ENCODE measurements around the gene FLOT1. TPM values are rescaled to one million over a fixed set of nuclear protein-coding genes. Genes with fewer than 3 reads are reported as not detected.

Gene FLOT1
- total RNA-seq, 1 experiment from 2014 or later, result 111 TPM

GRCh38 chr6:30688569-30688968 is 53.9 kb downstream of the FLOT1 start:
- Histone ChIP-seq H3K56ac (ENCODE audit: insufficient read length, low read depth, low read length) (no peak overlapping the region), H3K4me2 (ENCODE audit: insufficient read depth, insufficient read length, low read length) (no peak overlapping the region)

More at GRCh38 chr6:30688569-30688968, 53.9 kb downstream of the FLOT1 start:
- no peak overlapping the region for H4K5ac ChIP-seq (ENCODE audit: insufficient read length, low read depth, low read length)
- H3K79me1 ChIP-seq (ENCODE audit: insufficient read depth, low read depth, low read length, poor library complexity, severe bottlenecking), result no peaks in the 10 kb centered on the region
- H3K4me1 Mint-ChIP-seq, result peaks cover 56 to 61% of the 10 kb centered on the region in 2 experiments
- no peak overlapping the region for H2BK120ac ChIP-seq (ENCODE audit: low read depth, low read length, poor library complexity, severe bottlenecking)
- H3K4me3 Mint-ChIP-seq, result peak overlapping the region in 1 of 2 experiments; percentile 88; a peak in 4 of 5 replicates
- no CpG with 5 or more reads among the region's 9 CpGs for WGBS (ENCODE audit: extremely low coverage, insufficient read length, low lambda C conversion rate)
- no peak overlapping the region for H2BK20ac ChIP-seq (ENCODE audit: low read depth, low read length, poor library complexity, severe bottlenecking)
- no peak overlapping the region for H3K23ac ChIP-seq (ENCODE audit: insufficient read length, low read depth, low read length)
- H3K27me3 Mint-ChIP-seq (ENCODE audit: low read depth), result peaks cover 3% of the 10 kb centered on the region; the same call in 1 of the 2 replicates
- H4K91ac ChIP-seq (ENCODE audit: insufficient read length, low read depth, low read length), result no peak overlapping the region
- no peak overlapping the region for H2AK5ac ChIP-seq (ENCODE audit: insufficient read length, low read length)
- no peak overlapping the region for H3T11ph ChIP-seq (ENCODE audit: low read length)
- peaks cover 2% of the 10 kb centered on the region; the same call in 1 of the 2 replicates for H3K79me2 ChIP-seq (ENCODE audit: insufficient read depth, low read length)
- H3K9me3 ChIP-seq (ENCODE audit: control insufficient read depth, low read depth, low read length), result no peaks in the 10 kb centered on the region
- no peaks in the 10 kb centered on the region for H3K27me3 ChIP-seq (ENCODE audit: insufficient read depth, low read length)
- DNase-seq, result no peak
- no peak overlapping the region for H3K18ac ChIP-seq (ENCODE audit: insufficient read length, low read depth, low read length)
- H2BK12ac ChIP-seq (ENCODE audit: insufficient read length, low read depth, low read length), result no peak overlapping the region
- TF ChIP-seq CTCF (conservative IDR thresholded peaks at IDR 0.05), result no peak
- H3K4ac ChIP-seq (ENCODE audit: low read depth, low read length), result no peak overlapping the region
- H3K23me2 ChIP-seq (ENCODE audit: insufficient read length, low read depth, low read length, poor library complexity, severe bottlenecking), result peaks cover 29% of the 10 kb centered on the region
- H3K9me3 Mint-ChIP-seq, result no peaks in the 10 kb centered on the region
- H3K27ac ChIP-seq (ENCODE audit: insufficient read length, low read depth, low read length), result no peak overlapping the region
- no peak overlapping the region for H3K9ac ChIP-seq (ENCODE audit: extremely low read depth, insufficient read length, low read length)
- H3K36me3 Mint-ChIP-seq (ENCODE audit: insufficient read depth in 1 of 3, low read depth in 3 of 3), result peaks cover 4 to 22% (median 15%) of the 10 kb centered on the region in 3 experiments; a peak in 5 of 7 replicates
- peaks cover 4% of the 10 kb centered on the region; the same call in 1 of the 2 replicates for H3K4me1 ChIP-seq (ENCODE audit: insufficient read depth, low read length)
- H3K14ac ChIP-seq (ENCODE audit: insufficient read depth, low read length), result no peak overlapping the region
- H4K20me1 ChIP-seq (ENCODE audit: control insufficient read depth, insufficient read depth, insufficient read length), result no peaks in the 10 kb centered on the region
- H3K27ac Mint-ChIP-seq, result peak overlapping the region in 2 of 3 experiments; percentile 9 to 91; a peak in 2 of 7 replicates
- no peak overlapping the region for H4K8ac ChIP-seq (replicated peaks; ENCODE audit: insufficient read length, low read depth, low read length)
- no peak overlapping the region for H2BK15ac ChIP-seq (ENCODE audit: low read depth, low read length)
- H2BK5ac ChIP-seq (ENCODE audit: insufficient read length, low read length), result no peak overlapping the region
- no peak overlapping the region for H2AFZ ChIP-seq (ENCODE audit: low read length)

Data from H9 (cell line).